ENCODE data around the gene HLCS.

HLCS gene

DNA sequence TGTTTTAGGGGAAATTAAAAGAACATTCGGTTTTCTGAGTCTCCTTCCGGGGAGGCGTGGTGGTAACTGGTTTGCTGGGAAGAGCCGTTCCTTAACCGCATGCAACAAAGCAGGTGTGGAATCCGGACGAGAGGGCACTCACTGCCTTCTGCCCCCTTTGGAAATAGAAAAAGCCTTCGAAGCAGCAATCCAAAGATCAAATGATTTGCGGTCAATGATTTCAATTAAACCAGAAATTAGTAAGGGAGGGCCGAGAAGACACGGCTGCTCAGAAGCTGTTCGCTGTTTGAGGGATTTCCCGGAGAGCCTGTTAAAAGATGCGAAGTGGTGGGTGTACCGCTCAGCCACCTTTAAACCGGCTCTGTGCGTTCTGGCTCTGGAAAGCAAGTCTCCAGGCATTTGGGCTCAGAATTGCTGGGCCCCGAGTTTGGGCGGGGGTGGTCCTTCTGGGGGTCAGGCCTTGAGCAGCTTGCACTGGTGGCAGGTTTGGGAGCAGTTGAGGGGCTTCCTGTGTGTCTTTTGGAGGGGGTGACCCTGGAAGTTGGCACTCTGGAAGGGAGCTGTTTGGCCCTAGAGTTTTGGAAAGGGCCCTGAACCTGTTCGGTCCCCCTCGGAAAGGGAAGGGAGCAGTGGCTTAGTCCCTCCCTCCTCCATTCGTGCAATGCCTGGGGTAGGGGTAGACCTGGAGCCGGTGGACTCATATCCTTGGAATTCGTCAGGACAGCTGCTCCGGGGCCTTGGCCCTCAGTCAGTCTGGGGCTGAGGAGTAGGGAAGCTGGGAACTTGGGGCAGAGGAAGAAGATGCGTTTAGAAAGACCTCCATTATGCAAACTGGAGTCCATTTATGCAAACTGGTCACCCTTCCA, 264.5 kb downstream of the HLCS start:
- DNase-seq (ENCODE audit: low read depth) = no peak

DNA sequence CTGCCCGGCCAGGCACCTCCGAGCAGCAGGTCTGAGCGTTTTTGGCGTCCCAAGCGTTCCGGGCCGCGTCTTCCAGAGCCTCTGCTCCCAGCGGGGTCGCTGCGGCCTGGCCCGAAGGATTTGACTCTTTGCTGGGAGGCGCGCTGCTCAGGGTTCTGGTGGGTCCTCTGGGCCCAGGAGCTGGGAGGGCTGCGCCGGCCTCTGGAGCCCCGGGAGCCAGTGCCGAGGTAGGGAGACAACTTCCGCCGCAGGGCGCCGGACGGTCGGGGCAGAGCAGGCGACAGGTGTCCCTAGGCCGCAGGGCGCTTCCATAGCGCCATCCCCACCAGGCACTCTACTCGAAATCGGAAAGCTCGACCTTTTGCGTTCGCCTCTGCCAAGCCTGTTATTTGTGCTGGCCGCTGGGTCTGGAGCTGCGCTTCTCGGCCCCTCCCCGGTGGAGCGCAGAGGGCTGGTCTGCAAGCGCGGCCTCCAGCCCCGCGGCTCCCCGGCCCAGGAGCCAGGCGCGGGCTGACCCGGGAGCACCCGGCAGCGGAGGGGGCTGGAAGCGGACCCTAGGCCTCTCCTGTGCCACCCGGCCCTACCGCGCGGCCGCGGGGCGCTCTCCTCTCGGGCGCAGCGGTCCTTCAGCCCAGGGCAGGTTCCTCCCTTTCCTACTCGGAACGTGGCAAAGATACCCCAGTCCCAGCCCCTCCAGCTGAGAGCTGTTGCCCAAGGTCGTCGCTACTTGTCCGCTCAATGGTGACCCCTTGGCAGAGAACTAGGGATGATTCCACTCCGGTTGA, 265.3 kb downstream of the HLCS start:
- DNase-seq (ENCODE audit: low read depth) = no peak
